OCI-LY1 (cell line): ENCODE measurements around the gene ASAP3.

Source experiments
- CTCF ChIP-seq: fragments of 200-600 bp; sonication (generic), shearing (Covaris generic); IDR thresholded peaks from 2 replicates; pipeline ENCODE4 v1.5.1; 2017; ENCODE audit warnings: mild to moderate bottlenecking, antibody characterized with exemption, low read length, moderate library complexity, mixed read lengths
- EZH2 ChIP-seq: fragments of 200-600 bp; sonication (generic), shearing (Covaris generic); IDR thresholded peaks from 2 replicates; pipeline ENCODE4 v1.8.0; 2017; ENCODE audit warnings: borderline replicate concordance, mixed run types, mild to moderate bottlenecking, antibody characterized with exemption, low read length, moderate library complexity, mixed read lengths

- no peak for TF ChIP-seq CTCF
- no peak for TF ChIP-seq EZH2
Measured at GRCh38 chr1:23430803-23431202, 53.2 kb downstream of the ASAP3 start.
